ENCODE measurements around the gene SIX1. TPM values are rescaled to one million over a fixed set of nuclear protein-coding genes. Genes with fewer than 3 reads are reported as not detected.

The SIX1 gene
- total and polyA plus RNA-seq, 2 of the 4 experiments (the other 2 are of a cell fraction), result 7.7 to 15.0 TPM

GRCh38 chr14:60646226-60646818, 3.0 kb downstream of the SIX1 start:
- Histone ChIP-seq H3K4ac (ENCODE audit: low read depth, low read length) (peak overlapping the region; percentile 75), H3K4me3 (ENCODE audit: insufficient read depth, low read depth, low read length) (peak overlapping the region; percentile 74), H2BK20ac (ENCODE audit: low read depth, low read length) (no peak overlapping the region), H2AK9ac (replicated peaks; ENCODE audit: low read depth, low read length, poor library complexity) (peak overlapping the region; percentile 8), H3K27me3 (ENCODE audit: control insufficient read depth, insufficient read depth, low read length) (no peaks in the 10 kb centered on the region), H4K20me1 (ENCODE audit: insufficient read depth, low read length) (peaks cover 38% of the 10 kb centered on the region), H3K56ac (ENCODE audit: extremely low read depth, insufficient read depth, low read length) (peak overlapping the region; percentile 35; the same call in 1 of the 2 replicates), H4K8ac (ENCODE audit: low read depth in 2 of 2, low read length in 2 of 2) (peak overlapping the region in 1 of 2 experiments; percentile 4; a peak in 1 of 4 replicates), H2AK5ac (ENCODE audit: low read depth, low read length) (peak overlapping the region; percentile 29; the same call in 1 of the 2 replicates), H3K18ac (ENCODE audit: low read depth, low read length) (peak overlapping the region; percentile 17; the same call in 1 of the 2 replicates), H3K23ac (ENCODE audit: low read depth, low read length) (peak overlapping the region; percentile 97), H3K4me1 (ENCODE audit: control insufficient read depth, insufficient read depth, low read length) (peaks cover 8% of the 10 kb centered on the region), H3K9ac (ENCODE audit: low read depth, low read length) (peak overlapping the region; percentile 99), H3K36me3 (ENCODE audit: control insufficient read depth, insufficient read depth, low read length) (peaks cover 34% of the 10 kb centered on the region; the same call in 1 of the 2 replicates), H2BK120ac (ENCODE audit: low read depth, low read length) (no peak overlapping the region; the same call in 1 of the 2 replicates), H4K5ac (ENCODE audit: low read depth, low read length) (no peak overlapping the region), H2BK5ac (ENCODE audit: low read depth, low read length, poor library complexity, severe bottlenecking) (peak overlapping the region; percentile 27), H3K9me1 (ENCODE audit: insufficient read depth, low read length) (peaks cover 7% of the 10 kb centered on the region; the same call in 1 of the 2 replicates), H2BK15ac (ENCODE audit: low read depth, low read length) (no peak overlapping the region), H3K79me1 (ENCODE audit: low read depth in 1 of 2, low read length in 2 of 2) (peaks cover 7 to 49% of the 10 kb centered on the region in 2 experiments), H2AFZ (replicated peaks; ENCODE audit: low read length, poor library complexity) (no peak overlapping the region), H3K27ac (ENCODE audit: insufficient read depth, low read length) (peak overlapping the region; percentile 72), H3K9me3 (ENCODE audit: control insufficient read depth, insufficient read depth, low read length) (no peaks in the 10 kb centered on the region), H4K91ac (ENCODE audit: insufficient read depth, low read depth, low read length) (no peak overlapping the region; the same call in 1 of the 2 replicates), H3K4me2 (ENCODE audit: low read depth, low read length) (peak overlapping the region; percentile 66), H3K14ac (replicated peaks; ENCODE audit: low read depth, low read length) (peak overlapping the region; percentile 94)
- in situ Hi-C loops (cut with MboI; ENCODE audit: low sequenced_read_pairs) (loop anchor here (25.0 kb wide), 2 partner anchors 341 to 916 kb away; partner anchors contain the start of genes SLC38A6 and TRMT5), intact Hi-C loops (cut with micrococcal nuclease) (loop anchor here (5.0 kb wide), 3 partner anchors 456 to 606 kb away; no protein-coding TSS in a partner anchor), dilution Hi-C loops (cut with HindIII; ENCODE audit: low sequenced_read_pairs, unreplicated experiment) (loop anchor here (25.0 kb wide), 1 partner anchor 391 kb away; no protein-coding TSS in a partner anchor)
- ChIA-PET CTCF (interaction anchor here (0.6 to 1.1 kb wide), 3 partner anchors 11 to 178 kb away, joined by 4 to 14 read pairs (median 13); no protein-coding TSS in a partner anchor), POLR2A (ENCODE audit: unreplicated experiment) (interaction anchor here (0.7 kb wide), 1 partner anchor 319 kb away, joined by 11 read pairs; no protein-coding TSS in a partner anchor)
- no peak for ATAC-seq (ENCODE audit: low read depth)
- TF ChIP-seq USF2 (IDR thresholded peaks at IDR 0.05; ENCODE audit: low read depth, low read length) (no peak), CEBPB (IDR thresholded peaks at IDR 0.05; ENCODE audit: low read depth, low read length) (peak; percentile 73)
- no peak for DNase-seq
- BruUV-seq (replicated peaks), result no TSS peak
- WGBS, 2 experiments (ENCODE audit: extremely low coverage in 2 of 2, insufficient read length in 1 of 2), result 74% methylated on average over 6 of the region's 11 CpGs; no CpG with 5 or more reads in 1 of the 2 experiments
